Mesothelial cell of epicardium (in vitro differentiated cells): Measurements from ENCODE around the gene PAQR4. TPM values are rescaled to one million over a fixed set of nuclear protein-coding genes. Genes with fewer than 3 reads are reported as not detected.

Experiments
- DNase-seq, 2 experiments: peaks; one replicate each; pipeline ENCODE4 v3.0.0; 2021; ENCODE audit warnings: low spot score in 2 of 2; ENCODE audit not compliant: unreplicated experiment in 2 of 2
- H3K27ac Mint-ChIP-seq: 2 replicates; pipeline ENCODE4 v1.8.0; 2021; ENCODE audit warnings: mixed read lengths
- H3K27me3 Mint-ChIP-seq: 2 replicates; pipeline ENCODE4 v1.8.0; 2021; ENCODE audit warnings: low read depth, mixed read lengths
- H3K36me3 Mint-ChIP-seq: 2 replicates; pipeline ENCODE4 v1.8.0; 2021; ENCODE audit warnings: mixed read lengths
- H3K4me1 Mint-ChIP-seq: 2 replicates; pipeline ENCODE4 v1.8.0; 2021; ENCODE audit warnings: mixed read lengths
- H3K4me3 Mint-ChIP-seq: 2 replicates; pipeline ENCODE4 v1.8.0; 2021; ENCODE audit warnings: mild to moderate bottlenecking, moderate library complexity, mixed read lengths
- H3K9me3 Mint-ChIP-seq: 2 replicates; pipeline ENCODE4 v1.8.0; 2021; ENCODE audit warnings: mixed read lengths
- CTCF ChIP-seq: fragments of 200-600 bp; sonication (generic); IDR thresholded peaks from one replicate; pipeline ENCODE4 v1.5.0; 2021; ENCODE audit warnings: antibody characterized with exemption; ENCODE audit not compliant: unreplicated experiment
- total RNA-seq: library from RNA; stranded (reverse); gene quantifications from 3 replicates; pipeline ENCODE4 v1.2.1, GENCODE V29; 2021

The PAQR4 gene
- total RNA-seq, 1 donor from 2014 or later: 10.1 TPM

GRCh38 chr16:3008690-3009037 is 39.5 kb downstream of the PAQR4 start:
- Mint-ChIP-seq H3K27ac (peak overlapping the region; percentile 94), H3K36me3 (no peaks in the 10 kb centered on the region), H3K27me3 (peaks cover 62% of the 10 kb centered on the region), H3K9me3 (no peaks in the 10 kb centered on the region), H3K4me1 (peaks cover 67% of the 10 kb centered on the region), H3K4me3 (no peak overlapping the region)
- no peak for TF ChIP-seq CTCF
- no peak for DNase-seq

- H3K27me3 Mint-ChIP-seq: peaks cover 68% of the 10 kb centered on the region
- H3K4me1 Mint-ChIP-seq: peaks cover 74% of the 10 kb centered on the region
- TF ChIP-seq CTCF: no peak
- peak overlapping the region; percentile 94 for H3K27ac Mint-ChIP-seq
- H3K4me3 Mint-ChIP-seq: peak overlapping the region; percentile 39
- peak; percentile 82 to 92 for DNase-seq
- no peaks in the 10 kb centered on the region for H3K9me3 Mint-ChIP-seq
- no peaks in the 10 kb centered on the region for H3K36me3 Mint-ChIP-seq
Observed at GRCh38 chr16:3009568-3010390, 40.6 kb downstream of the PAQR4 start.

- Mint-ChIP-seq H3K27me3 (peaks cover 68% of the 10 kb centered on the region), H3K36me3 (peaks cover 3% of the 10 kb centered on the region), H3K9me3 (no peaks in the 10 kb centered on the region), H3K27ac (peak overlapping the region; percentile 94), H3K4me1 (peaks cover 76% of the 10 kb centered on the region), H3K4me3 (no peak overlapping the region)
- no peak for TF ChIP-seq CTCF
- DNase-seq: no peak
Observed at GRCh38 chr16:3010510-3010909, 41.4 kb downstream of the PAQR4 start.

- DNase-seq: peak in 1 of 2 experiments; percentile 64
- peak overlapping the region; percentile 97 for H3K27ac Mint-ChIP-seq
- peak overlapping the region; percentile 60 for H3K4me3 Mint-ChIP-seq
- peaks cover 60% of the 10 kb centered on the region for H3K27me3 Mint-ChIP-seq
- no peaks in the 10 kb centered on the region for H3K9me3 Mint-ChIP-seq
- no peak for TF ChIP-seq CTCF
- peaks cover 4% of the 10 kb centered on the region for H3K36me3 Mint-ChIP-seq
- peaks cover 77% of the 10 kb centered on the region for H3K4me1 Mint-ChIP-seq
Observed at GRCh38 chr16:3012246-3012645, 43.1 kb downstream of the PAQR4 start.

- H3K9me3 Mint-ChIP-seq: no peaks in the 10 kb centered on the region
- H3K4me3 Mint-ChIP-seq: peak within 1 kb of the TSS; percentile 60
- H3K27ac Mint-ChIP-seq: peak within 1 kb of the TSS; percentile 97
- no peak for TF ChIP-seq CTCF
- H3K27me3 Mint-ChIP-seq: peaks cover 56% of the 10 kb centered on the region
- peaks cover 70% of the 10 kb centered on the region for H3K4me1 Mint-ChIP-seq
- peak in 1 of 2 experiments; percentile 60 for DNase-seq
- peaks cover 4% of the 10 kb centered on the region for H3K36me3 Mint-ChIP-seq
Observed at GRCh38 chr16:3012828-3013420, 43.8 kb downstream of the PAQR4 start, which contains the start of gene CLDN9. Gene CLDN9 (plus strand): TSS chr16:3012923. CDS start chr16:3013363, 440 bp downstream.
